GM21423 (cell line): ENCODE results near the gene XYLT2.
"Not testable (repeated sequence)": the region's sequence is repeated elsewhere in the genome, so short reads cannot be mapped to it uniquely, and the experiment has no call there.

Source experiments
- ATAC-seq: cut with Tn5 transposase; IDR thresholded peaks from one replicate; pipeline ENCODE4 v1.9.1; 2021; ENCODE audit warnings: mild to moderate bottlenecking, moderate library complexity; ENCODE audit not compliant: unreplicated experiment

XYLT2 gene

GRCh38 chr17:50388728-50389127 lies 42.8 kb downstream of the XYLT2 start:
- ATAC-seq = no peak

GRCh38 chr17:50389534-50389933 lies 43.6 kb downstream of the XYLT2 start:
- no peak for ATAC-seq

- ATAC-seq = no peak
Measured at GRCh38 chr17:50392621-50393020, 46.7 kb downstream of the XYLT2 start.

GRCh38 chr17:50393700-50394099 lies 47.8 kb downstream of the XYLT2 start:
- no peak for ATAC-seq

GRCh38 chr17:50394711-50395110 lies 48.8 kb downstream of the XYLT2 start:
- no peak for ATAC-seq

GRCh38 chr17:50396261-50397110 lies 50.6 kb downstream of the XYLT2 start:
- no peak for ATAC-seq

- ATAC-seq = peak; percentile 93
Measured at GRCh38 chr17:50397111-50397918, 51.4 kb downstream of the XYLT2 start, which contains the start of gene LRRC59. LRRC59 (minus strand) TSS chr17:50397523; CDS start chr17:50397317, 206 bp downstream.

- no peak for ATAC-seq
Measured at GRCh38 chr17:50397919-50398285, 52.0 kb downstream of the XYLT2 start.

GRCh38 chr17:50398672-50399071 lies 52.7 kb downstream of the XYLT2 start:
- not testable (repeated sequence) for ATAC-seq

GRCh38 chr17:50399591-50399990 lies 53.7 kb downstream of the XYLT2 start:
- not testable (repeated sequence) for ATAC-seq

GRCh38 chr17:50405351-50405750 lies 59.4 kb downstream of the XYLT2 start:
- not testable (repeated sequence) for ATAC-seq

GRCh38 chr17:50406578-50406977 lies 60.7 kb downstream of the XYLT2 start:
- ATAC-seq = no peak

GRCh38 chr17:50407921-50408320 lies 62.0 kb downstream of the XYLT2 start:
- ATAC-seq = no peak
